HG03520 (cell line): ENCODE results near the gene PCDHA7.
"Not testable (repeated sequence)": the region's sequence is repeated elsewhere in the genome, so short reads cannot be mapped to it uniquely, and the experiment has no call there.

ENCODE experiments used
- ATAC-seq: cut with Tn5 transposase; IDR thresholded peaks from one replicate; pipeline ENCODE4 v1.9.1; 2021; ENCODE audit warnings: mild to moderate bottlenecking, moderate library complexity; ENCODE audit not compliant: unreplicated experiment

Gene PCDHA7

DNA sequence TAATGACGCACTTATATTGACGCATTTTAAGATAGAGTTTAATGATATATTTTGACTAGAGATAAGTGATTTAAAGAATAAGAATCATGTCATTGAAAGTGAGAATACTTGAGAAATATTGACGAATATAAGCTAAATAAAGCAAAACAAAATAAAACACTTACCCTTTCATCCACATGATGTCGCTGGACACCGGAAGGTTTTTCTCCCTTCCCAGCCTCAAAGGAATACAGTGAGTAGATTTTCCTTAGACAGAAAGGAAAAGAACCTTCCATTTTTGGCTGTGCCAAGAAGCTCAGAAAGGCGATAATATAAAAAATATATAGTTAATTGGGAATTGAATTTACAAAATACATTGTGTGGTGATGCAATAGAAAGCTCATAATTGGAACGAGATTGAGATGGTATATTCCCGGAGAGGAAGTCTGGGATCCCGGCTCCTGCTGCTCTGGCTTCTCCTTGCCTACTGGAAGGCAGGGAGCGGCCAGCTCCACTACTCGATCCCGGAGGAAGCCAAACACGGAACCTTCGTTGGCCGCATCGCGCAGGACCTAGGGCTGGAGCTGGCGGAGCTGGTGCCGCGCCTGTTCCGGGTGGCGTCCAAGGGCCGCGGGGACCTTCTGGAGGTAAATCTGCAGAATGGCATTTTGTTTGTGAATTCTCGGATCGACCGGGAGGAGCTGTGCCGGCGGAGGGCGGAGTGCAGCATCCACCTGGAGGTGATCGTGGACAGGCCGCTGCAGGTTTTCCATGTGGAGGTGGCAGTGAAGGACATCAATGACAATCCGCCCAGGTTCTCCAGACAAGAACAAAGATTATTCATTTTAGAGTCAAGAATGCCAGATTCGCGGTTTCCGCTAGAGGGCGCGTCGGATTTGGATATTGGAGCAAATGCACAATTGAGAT is 12.4 kb upstream of the PCDHA7 start, which contains the start of gene PCDHA5:
Gene PCDHA5 (plus strand): TSS at position 239 of the 906 bp plus-strand sequence.
- no peak for ATAC-seq

DNA sequence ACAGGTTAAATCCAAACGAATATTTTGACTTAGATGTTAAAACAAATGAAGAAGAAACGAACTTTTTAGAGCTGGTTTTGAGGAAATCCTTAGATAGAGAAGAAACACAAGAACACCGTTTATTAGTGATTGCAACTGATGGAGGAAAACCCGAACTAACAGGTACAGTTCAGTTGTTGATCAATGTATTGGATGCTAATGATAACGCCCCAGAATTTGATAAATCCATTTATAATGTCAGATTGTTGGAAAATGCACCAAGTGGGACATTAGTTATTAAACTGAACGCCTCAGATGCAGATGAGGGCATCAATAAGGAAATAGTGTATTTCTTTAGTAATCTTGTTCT is 11.8 kb upstream of the PCDHA7 start:
- no peak for ATAC-seq

DNA sequence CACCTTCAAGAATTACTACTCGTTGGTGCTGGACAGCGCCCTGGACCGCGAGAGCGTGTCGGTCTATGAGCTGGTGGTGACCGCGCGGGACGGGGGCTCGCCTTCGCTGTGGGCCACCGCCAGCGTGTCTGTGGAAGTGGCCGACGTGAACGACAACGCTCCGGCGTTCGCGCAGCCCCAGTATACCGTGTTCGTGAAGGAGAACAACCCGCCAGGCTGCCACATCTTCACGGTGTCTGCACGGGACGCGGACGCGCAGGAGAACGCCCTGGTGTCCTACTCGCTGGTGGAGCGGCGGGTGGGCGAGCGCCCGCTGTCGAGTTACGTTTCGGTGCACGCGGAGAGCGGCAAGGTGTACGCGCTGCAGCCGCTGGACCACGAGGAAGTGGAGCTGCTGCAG is 11.1 kb upstream of the PCDHA7 start:
- ATAC-seq, result not testable (repeated sequence)

DNA sequence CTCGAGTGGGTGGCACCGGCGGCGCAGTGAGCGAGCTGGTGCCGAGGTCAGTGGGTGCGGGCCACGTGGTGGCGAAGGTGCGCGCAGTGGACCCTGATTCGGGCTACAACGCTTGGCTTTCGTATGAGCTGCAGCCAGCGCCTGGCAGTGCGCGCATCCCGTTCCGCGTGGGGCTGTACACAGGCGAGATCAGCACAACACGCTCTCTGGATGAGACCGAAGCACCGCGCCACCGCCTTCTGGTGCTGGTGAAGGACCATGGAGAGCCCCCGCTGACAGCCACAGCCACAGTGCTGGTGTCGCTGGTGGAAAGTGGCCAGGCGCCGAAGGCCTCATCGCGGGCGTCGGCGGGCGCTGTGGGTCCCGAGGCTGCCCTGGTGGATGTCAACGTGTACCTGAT is 10.6 kb upstream of the PCDHA7 start:
- ATAC-seq, result no peak

DNA sequence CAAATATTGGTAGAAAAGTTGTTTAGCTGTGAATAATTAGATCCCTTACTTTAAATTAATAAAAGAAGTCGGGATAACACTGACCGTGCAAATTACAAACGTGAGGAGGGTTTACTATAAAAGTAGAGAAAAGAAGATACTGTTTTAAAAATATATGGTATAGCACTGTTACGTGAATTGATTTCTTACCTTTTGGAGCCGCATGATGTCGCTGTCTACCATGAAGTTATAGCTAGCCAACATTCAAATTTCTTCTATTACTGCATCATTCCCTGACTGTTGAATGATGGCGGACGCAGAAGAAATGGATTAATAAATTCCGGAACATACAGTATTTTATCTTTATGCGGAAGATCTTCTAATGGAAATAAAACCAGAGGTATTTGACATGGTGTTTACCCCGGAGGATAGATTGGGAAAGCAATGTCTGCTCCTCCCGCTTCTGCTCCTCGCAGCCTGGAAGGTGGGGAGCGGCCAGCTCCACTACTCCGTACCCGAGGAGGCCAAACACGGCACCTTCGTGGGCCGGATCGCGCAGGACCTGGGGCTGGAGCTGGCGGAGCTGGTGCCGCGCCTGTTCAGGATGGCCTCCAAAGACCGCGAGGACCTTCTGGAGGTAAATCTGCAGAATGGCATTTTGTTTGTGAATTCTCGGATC is 6.2 kb upstream of the PCDHA7 start, which contains the start of gene PCDHA6:
Gene PCDHA6 (plus strand): TSS at position 257 of the 658 bp plus-strand sequence. CDS start 132 bp downstream, at position 389.
- no peak for ATAC-seq

DNA sequence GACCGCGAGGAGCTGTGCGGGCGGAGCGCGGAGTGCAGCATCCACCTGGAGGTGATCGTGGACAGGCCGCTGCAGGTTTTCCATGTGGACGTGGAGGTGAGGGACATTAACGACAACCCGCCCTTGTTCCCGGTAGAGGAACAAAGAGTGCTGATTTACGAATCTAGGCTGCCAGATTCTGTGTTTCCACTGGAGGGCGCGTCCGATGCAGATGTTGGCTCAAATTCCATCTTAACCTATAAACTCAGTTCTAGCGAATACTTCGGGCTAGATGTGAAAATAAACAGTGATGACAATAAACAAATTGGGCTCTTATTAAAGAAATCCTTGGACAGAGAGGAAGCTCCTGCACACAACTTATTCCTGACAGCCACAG is 5.7 kb upstream of the PCDHA7 start:
- no peak for ATAC-seq

DNA sequence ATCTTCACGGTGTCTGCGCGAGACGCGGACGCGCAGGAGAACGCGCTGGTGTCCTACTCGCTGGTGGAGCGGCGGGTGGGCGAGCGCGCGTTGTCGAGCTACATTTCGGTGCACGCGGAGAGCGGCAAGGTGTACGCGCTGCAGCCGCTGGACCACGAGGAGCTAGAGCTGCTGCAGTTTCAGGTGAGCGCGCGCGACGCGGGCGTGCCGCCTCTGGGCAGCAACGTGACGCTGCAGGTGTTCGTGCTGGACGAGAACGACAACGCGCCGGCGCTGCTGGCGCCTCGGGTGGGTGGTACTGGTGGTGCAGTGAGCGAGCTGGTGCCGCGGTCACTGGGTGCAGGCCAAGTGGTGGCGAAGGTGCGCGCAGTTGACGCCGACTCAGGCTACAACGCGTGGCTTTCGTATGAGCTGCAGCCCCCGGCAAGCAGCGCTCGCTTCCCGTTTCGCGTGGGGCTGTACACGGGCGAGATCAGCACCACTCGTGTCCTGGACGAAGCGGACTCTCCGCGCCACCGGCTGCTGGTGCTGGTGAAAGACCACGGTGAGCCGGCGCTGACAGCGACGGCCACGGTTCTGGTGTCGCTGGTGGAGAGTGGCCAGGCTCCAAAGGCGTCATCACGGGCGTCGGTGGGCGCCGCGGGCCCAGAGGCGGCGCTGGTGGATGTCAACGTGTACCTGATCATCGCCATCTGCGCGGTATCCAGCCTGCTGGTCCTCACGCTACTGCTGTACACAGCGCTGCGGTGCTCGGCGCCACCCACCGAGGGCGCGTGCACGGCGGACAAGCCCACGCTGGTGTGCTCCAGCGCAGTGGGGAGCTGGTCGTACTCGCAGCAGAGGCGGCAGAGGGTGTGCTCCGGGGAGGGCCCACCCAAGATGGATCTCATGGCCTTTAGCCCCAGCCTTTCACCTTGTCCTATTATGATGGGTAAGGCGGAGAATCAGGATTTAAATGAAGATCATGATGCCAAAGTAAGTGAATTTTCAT is 4.3 kb upstream of the PCDHA7 start:
- not testable (repeated sequence) for ATAC-seq

DNA sequence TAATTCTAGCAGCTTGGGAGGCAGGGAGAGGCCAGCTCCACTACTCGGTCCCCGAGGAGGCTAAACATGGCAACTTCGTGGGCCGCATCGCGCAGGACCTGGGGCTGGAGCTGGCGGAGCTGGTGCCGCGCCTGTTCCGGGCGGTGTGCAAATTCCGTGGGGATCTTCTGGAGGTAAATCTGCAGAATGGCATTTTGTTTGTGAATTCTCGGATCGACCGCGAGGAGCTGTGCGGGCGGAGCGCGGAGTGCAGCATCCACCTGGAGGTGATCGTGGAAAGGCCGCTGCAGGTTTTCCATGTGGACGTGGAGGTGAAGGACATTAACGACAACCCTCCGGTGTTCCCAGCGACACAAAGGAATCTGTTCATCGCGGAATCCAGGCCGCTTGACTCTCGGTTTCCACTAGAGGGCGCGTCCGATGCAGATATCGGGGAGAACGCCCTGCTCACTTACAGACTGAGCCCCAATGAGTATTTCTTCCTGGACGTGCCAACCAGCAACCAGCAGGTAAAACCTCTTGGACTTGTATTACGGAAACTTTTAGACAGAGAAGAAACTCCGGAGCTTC is 455 bp downstream of the PCDHA7 start:
- not testable (repeated sequence) for ATAC-seq

DNA sequence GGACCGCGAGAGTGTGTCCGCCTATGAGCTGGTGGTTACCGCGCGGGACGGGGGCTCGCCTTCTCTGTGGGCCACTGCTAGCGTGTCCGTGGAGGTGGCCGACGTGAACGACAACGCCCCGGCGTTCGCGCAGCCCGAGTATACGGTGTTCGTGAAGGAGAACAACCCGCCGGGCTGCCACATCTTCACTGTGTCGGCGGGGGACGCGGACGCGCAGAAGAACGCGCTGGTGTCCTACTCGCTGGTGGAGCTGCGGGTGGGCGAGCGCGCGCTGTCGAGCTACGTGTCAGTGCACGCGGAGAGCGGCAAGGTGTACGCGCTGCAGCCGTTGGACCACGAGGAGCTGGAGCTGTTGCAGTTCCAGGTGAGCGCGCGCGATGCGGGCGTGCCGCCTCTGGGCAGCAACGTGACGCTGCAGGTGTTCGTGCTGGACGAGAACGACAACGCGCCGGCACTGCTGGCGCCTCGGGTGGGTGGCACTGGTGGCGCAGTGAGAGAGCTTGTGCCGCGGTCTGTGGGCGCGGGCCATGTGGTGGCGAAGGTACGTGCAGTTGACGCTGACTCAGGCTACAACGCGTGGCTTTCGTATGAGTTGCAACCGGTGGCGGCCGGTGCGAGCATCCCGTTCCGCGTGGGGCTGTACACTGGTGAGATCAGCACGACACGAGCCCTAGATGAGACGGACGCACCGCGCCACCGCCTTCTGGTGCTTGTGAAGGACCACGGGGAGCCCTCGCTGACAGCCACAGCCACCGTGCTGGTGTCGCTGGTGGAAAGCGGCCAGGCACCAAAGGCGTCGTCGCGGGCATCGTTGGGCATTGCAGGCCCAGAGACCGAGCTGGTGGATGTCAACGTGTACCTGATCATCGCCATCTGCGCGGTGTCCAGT is 1.8 kb downstream of the PCDHA7 start:
- no peak for ATAC-seq

DNA sequence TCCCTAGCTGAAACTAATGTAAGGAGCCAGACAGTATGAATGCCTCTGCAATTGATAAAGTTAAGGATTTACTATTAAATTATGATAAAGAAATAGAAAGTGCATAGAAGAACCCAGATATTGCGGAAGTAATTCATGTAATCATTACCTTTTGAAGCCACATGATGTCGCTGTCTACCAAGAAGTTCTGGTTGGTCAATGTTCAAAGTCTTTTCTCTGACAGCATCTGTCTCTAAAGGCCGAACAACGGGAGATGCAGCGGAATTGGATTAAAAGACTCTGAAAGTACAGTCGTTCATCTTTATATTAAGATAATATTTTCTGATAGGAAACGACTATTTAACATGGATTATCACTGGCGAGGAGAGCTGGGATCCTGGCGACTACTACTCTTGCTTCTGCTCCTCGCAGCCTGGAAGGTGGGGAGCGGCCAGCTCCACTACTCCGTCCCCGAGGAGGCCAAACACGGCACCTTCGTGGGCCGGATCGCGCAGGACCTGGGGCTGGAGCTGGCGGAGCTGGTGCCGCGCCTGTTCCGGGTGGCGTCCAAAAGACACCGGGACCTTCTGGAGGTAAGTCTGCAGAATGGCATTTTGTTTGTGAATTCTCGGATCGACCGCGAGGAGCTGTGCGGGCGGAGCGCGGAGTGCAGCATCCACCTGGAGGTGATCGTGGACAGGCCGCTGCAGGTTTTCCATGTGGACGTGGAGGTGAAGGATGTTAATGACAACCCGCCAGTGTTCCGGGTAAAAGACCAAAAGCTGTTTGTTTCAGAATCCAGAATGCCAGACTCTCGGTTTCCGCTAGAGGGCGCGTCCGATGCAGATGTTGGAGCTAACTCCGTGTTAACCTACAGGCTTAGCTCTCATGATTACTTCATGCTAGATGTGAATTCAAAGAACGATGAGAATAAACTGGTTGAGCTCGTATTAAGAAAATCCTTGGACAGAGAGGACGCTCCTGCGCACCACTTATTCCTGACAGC is 7.2 kb downstream of the PCDHA7 start, which contains the start of gene PCDHA8:
Gene PCDHA8 (plus strand): TSS at position 210 of the 985 bp plus-strand sequence. CDS start 135 bp downstream, at position 345.
- ATAC-seq, result no peak

DNA sequence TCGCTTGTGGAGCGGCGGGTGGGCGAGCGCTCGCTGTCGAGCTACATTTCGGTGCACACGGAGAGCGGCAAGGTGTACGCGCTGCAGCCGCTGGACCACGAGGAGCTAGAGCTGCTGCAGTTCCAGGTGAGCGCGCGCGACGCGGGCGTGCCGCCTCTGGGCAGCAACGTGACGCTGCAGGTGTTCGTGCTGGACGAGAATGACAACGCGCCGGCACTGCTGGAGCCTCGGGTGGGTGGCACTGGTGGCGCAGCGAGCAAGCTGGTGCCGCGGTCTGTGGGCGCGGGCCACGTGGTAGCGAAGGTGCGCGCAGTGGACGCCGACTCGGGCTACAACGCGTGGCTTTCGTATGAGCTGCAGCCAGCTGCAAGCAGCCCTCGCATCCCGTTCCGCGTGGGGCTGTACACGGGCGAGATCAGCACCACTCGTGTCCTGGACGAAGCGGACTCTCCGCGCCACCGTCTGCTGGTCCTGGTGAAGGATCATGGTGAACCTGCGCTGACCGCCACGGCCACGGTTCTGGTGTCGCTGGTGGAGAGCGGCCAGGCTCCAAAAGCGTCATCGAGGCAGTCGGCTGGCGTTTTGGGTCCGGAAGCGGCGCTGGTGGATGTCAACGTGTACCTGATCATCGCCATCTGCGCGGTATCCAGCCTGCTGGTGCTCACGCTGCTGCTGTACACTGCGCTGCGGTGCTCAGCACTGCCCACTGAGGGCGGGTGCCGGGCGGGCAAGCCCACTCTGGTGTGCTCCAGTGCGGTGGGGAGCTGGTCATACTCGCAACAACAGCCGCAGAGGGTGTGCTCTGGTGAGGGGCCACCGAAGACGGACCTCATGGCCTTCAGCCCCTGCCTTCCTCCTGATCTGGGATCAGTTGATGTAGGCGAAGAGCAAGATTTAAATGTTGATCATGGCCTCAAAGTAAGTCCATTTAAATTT is 9.0 kb downstream of the PCDHA7 start:
- no peak for ATAC-seq

DNA sequence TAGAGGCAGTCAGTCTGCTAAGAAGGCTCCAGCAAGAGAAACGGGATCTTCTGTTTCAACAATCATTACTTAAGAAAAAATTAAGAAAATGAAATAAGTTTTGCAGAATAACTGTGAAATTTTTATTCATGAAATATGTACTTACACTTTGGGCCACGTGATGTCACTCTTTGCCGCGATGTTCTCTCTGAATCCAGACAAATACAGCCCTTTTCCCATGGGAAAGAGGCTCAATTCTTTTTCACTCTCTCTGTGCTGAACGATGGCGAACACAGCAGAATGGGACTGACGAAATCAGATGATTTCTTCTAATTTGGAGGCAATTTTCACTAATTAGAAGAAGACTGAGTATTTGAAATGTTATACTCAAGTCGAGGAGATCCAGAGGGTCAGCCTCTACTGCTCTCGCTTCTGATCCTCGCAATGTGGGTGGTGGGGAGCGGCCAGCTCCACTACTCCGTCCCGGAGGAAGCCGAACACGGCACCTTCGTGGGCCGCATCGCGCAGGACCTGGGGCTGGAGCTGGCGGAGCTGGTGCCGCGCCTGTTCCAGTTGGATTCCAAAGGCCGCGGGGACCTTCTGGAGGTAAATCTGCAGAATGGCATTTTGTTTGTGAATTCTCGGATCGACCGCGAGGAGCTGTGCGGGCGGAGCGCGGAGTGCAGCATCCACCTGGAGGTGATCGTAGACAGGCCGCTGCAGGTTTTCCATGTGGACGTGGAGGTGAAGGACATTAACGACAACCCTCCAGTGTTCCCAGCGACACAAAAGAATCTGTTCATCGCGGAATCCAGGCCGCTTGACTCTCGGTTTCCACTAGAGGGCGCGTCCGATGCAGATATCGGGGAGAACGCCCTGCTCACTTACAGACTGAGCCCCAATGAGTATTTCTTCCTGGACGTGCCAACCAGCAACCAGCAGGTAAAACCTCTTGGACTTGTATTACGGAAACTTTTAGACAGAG is 14.4 kb downstream of the PCDHA7 start, which contains the start of gene PCDHA9:
Gene PCDHA9 (plus strand): TSS at position 244 of the 964 bp plus-strand sequence. CDS start 114 bp downstream, at position 358.
- ATAC-seq, result not testable (repeated sequence)

DNA sequence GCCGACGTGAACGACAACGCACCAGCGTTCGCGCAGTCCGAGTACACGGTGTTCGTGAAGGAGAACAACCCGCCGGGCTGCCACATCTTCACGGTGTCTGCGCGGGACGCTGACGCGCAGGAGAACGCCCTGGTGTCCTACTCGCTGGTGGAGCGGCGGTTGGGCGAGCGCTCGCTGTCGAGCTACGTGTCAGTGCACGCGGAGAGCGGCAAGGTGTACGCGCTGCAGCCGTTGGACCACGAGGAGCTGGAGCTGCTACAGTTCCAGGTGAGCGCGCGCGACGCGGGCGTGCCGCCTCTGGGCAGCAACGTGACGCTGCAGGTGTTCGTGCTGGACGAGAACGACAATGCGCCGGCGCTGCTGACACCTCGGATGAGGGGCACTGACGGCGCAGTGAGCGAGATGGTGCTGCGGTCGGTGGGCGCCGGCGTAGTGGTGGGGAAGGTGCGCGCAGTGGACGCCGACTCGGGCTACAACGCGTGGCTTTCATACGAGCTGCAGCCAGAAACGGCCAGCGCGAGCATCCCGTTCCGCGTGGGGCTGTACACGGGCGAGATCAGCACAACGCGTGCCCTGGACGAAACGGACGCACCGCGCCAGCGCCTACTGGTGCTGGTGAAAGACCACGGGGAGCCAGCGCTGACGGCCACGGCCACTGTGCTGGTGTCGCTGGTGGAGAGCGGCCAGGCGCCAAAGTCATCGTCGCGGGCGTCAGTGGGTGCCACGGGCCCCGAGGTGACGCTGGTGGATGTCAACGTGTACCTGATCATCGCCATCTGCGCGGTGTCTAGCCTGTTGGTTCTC is 16.0 kb downstream of the PCDHA7 start:
- ATAC-seq, result not testable (repeated sequence)

DNA sequence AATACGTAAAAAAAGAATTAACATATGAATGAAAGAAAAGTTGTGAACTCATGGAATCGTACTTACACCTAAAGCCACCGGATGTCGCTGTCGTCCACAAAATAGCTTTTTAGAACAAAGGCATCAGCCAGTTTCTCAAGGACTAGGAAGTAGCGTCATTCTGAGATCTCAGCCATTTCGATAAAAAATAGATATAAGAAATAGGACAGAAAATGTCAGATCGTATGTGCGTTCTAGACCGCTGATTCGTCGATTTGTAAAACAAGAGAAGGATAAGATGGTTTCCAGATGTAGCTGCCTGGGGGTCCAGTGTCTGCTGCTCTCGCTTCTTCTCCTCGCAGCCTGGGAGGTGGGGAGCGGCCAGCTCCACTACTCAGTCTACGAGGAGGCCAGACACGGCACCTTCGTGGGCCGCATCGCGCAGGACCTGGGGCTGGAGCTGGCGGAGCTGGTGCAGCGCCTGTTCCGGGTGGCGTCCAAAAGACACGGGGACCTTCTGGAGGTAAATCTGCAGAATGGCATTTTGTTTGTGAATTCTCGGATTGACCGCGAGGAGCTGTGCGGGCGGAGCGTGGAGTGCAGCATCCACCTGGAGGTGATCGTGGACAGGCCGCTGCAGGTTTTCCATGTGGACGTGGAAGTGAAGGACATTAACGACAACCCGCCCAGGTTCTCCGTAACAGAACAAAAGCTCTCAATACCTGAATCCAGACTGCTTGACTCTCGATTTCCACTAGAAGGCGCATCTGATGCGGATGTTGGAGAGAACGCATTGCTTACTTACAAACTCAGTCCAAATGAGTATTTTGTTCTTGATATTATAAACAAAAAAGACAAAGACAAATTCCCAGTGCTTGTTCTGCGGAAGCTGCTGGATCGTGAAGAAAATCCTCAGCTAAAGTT is 22.0 kb downstream of the PCDHA7 start, which contains the start of gene PCDHA10:
Gene PCDHA10 (plus strand): TSS at position 126 of the 903 bp plus-strand sequence. CDS start 152 bp downstream, at position 278.
- no peak for ATAC-seq
